NK-92 (cell line): ENCODE results near the gene CNTN4.

ENCODE experiments used
- DNase-seq: peaks from one replicate; lab custom pipeline; 2025; ENCODE audit not compliant: unreplicated experiment; lab: John Stamatoyannopoulos, UW

CNTN4 gene

GRCh38 chr3:2390926-2391532, 292.4 kb downstream of the CNTN4 start:
- no peak for DNase-seq

GRCh38 chr3:2391896-2392295, 293.2 kb downstream of the CNTN4 start:
- DNase-seq: no peak

- no peak for DNase-seq
Measured at GRCh38 chr3:2392981-2393380, 294.3 kb downstream of the CNTN4 start.

- no peak for DNase-seq
Measured at GRCh38 chr3:2415083-2415482, 316.4 kb downstream of the CNTN4 start.

- no peak for DNase-seq
Measured at GRCh38 chr3:2420919-2421318, 322.3 kb downstream of the CNTN4 start.

DNA sequence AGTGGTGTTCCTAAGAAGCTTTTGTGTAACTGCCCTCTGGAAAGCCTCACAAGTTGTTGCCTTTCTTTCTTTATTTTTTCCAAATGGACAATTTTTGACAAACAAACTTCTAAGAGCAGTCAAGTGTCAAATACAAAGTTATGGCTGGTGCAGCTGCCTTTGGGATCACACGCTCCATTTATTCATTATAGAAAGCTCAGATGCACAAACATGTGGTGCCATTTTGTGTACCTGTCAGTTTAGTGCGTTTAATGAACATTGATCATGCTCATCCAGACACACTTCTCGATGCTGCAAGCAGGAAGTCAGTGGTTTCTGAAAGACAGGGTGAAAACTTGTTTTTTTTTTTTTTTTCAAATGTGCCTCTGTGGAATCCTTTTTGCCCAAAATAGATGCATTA, 324.5 kb downstream of the CNTN4 start:
- no peak for DNase-seq

DNA sequence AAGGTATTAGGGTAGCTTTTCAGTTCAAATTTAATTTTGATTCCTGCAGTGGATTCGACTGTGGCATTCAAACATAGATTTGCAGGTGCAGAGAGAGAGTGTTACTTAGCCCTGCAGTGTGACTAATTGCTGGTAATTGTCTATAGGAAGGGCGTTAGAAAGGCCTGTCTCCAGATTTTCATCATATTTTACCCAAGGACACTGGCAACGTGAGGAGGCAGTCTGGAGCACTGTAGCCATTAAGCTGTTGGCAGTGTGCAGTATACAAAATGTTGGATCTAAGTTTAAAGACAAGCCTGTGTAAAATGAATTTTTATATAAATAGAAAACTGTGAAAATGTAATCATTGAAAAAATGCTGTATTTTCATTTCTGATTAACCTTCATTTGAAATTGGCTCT, 342.9 kb downstream of the CNTN4 start:
- no peak for DNase-seq

- DNase-seq: no peak
Measured at GRCh38 chr3:2446146-2446545, 347.5 kb downstream of the CNTN4 start.

DNA sequence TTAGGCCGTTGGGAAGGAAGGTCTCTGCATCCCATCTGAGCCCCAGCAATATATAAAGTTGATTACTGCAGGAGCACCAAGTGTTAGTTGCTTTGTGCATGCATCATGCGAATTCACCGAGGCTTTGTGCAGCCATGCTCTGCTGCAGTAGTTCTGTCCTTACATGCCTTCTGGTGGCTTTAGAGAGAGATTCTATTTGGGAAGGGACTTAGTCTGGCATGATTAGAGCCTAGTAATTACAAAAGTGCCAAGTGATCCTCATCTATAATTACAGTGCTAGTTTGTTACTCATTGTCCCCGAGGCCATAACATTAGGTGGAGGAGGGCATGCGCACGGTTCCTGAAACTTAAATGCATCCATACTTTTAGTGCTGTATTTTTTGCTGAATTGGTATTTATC, 353.6 kb downstream of the CNTN4 start:
- no peak for DNase-seq

- DNase-seq: no peak
Measured at GRCh38 chr3:2454865-2455264, 356.2 kb downstream of the CNTN4 start.

DNA sequence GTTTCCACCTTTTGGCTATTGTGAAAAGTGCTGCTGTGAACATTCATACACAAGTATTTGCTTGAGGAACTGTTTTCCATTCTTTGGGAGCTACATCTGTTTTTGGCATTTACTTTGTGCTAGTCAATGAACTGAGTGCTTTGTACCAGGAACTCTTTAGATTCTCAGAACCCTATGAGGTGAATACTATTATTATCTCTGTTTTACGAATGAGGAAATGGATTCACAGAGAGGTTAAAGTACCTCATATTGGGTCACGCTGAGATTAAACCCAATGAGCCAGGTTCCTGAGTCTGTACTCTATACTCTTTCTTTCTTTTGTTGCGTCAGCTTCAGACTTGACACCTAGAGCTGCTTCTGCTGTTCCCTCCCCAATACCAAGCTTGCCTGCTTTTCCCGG, 358.1 kb downstream of the CNTN4 start:
- DNase-seq: no peak

GRCh38 chr3:2458816-2459215, 360.1 kb downstream of the CNTN4 start:
- DNase-seq: no peak

- no peak for DNase-seq
Measured at GRCh38 chr3:2465842-2466241, 367.2 kb downstream of the CNTN4 start.

GRCh38 chr3:2468816-2469215, 370.1 kb downstream of the CNTN4 start:
- no peak for DNase-seq

- DNase-seq: no peak
Measured at GRCh38 chr3:2476996-2477395, 378.3 kb downstream of the CNTN4 start.

DNA sequence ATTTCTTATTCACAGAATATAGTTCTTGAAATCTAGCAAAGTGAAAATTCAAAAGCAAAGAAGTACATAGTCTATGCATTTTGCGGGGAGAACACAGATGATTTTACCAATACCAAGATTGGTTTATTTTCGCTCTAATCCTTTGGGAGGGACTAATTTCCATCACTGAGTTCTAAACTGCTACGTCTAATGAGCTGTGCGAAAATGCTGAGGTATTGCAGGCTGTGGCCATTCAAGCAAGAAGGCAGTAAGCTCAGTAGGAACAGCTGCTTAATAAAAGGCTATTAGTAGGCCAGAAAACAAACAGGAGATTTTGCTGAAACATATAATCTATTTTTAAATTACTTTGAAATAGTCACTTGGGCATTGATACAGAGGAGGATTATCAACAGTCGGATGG, 379.0 kb downstream of the CNTN4 start:
- no peak for DNase-seq

DNA sequence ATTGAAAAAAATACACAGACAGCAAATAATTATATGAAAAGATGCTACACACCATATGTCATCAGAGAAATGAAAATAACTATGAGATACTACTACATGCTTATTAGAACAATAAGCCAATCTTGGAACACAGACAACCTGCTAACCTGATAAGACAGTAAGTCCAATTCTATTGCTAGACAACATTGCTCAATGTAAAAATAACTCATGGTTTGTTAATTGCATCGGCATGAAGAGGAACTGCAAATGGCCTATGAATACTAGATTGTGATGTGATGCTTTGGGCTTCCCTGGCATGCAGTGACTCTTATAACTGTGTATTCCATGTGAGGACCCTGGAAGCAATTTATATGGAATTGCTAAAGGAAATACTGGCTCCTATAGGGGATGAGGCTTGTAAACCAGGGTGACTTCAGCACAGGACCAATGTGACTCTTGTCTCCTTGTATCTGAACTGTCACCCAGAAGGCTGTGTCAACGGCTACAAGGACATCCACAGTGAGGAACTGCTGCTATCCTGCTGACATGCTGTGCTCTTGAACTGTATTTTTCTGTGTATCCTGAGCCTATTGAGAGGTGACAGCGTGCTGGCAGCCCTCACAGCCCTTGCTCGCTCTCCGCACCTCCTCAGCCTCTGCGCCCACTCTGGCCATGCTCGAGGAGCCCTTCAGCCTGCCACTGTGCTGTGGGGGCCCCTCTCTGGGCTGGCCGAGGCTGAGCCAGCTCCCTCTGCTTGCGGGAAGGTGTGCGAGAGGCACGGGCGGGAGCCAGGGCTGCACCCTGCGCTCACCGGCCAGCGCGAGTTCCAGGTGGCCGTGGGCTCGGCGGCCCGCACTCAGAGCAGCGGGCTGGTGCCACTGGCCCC, 385.7 kb downstream of the CNTN4 start:
- no peak for DNase-seq

DNA sequence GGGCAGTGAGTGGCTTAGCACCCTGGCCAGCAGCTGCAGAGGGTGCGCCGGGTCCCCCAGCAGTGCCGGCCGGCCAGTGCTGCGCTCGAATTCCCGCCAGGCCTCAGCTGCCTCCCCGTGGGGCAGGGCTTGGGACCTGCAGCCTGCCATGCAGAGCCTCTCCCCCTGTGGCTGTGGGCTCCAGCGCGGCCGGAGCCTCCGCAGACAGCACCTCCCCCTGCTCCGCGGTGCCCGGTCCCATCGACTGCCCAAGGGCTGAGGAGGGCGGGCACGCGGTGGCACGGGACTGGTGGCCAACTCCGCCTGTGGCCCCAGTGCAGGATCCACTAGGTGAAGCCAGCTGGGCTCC, 386.3 kb downstream of the CNTN4 start:
- DNase-seq: no peak

- DNase-seq: no peak
Measured at GRCh38 chr3:2495746-2496145, 397.1 kb downstream of the CNTN4 start.

DNA sequence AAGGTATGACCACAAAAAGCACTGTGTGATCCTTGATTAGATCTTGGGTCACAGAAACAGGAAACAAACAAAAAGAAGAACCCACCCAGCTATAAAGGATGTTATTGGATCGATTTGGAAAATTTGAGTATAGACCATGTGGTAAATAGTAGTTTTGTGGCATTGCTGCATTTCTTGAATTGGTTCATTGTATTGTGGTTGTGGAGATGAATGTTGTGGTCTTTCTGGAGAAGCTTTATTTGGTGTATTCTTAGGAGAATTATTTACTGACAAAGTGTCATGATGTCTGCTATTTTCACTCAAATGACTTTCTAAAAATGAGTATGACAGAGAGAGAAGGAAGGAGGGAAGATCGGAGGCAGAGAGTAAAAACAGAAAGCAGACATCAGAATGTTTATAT, 406.2 kb downstream of the CNTN4 start:
- no peak for DNase-seq

GRCh38 chr3:2506776-2507175, 408.1 kb downstream of the CNTN4 start:
- DNase-seq: no peak

GRCh38 chr3:2510591-2511145, 412.0 kb downstream of the CNTN4 start:
- DNase-seq: no peak

DNA sequence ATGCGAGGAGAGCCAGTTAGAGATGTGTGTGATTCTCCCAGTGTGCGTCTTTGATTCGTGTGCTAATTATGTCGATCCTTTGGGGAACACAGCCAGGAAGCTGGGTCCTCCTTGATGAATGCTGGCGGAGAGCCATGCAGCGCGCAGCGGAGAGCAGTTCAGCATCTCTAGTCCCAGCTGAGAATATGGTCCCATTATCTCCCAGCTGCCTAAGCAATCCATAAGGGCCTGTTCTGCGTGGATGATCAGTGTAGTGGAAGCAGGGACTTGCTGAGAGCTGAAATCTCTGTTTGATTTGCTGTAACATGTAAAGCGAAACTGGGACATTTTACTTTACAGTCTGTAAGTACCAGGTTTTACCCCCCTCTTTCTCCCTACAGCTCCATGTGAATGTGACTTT, 412.7 kb downstream of the CNTN4 start:
- no peak for DNase-seq
